Measurements from ENCODE around the gene OR4P4.
A peak's percentile ranks its signal among the peaks of the same experiment; 100 is the strongest.

OR4P4 gene

GRCh38 chr11:55634813-55635212 lies at the start of gene OR4P4:
OR4P4 (plus strand) TSS chr11:55635113.
- TF ChIP-seq CTCF (IDR thresholded peaks at IDR 0.05; ENCODE audit: control extremely low read depth, extremely low read depth, low read depth, missing control alignments), result no peak
- ChIA-PET POLR2A (no interaction called here), CTCF (no interaction called here)
- DNase-seq (ENCODE audit: extremely low spot score), result no peak

GRCh38 chr11:55607545-55607944 lies 27.4 kb upstream of the OR4P4 start, which contains the start of gene OR4C11:
OR4C11 (minus strand) TSS chr11:55607645; CDS start chr11:55604373, 3,272 bp downstream.
- CTCF ChIA-PET, result no interaction called here
- TF ChIP-seq CTCF (IDR thresholded peaks at IDR 0.05; ENCODE audit: control extremely low read depth, extremely low read depth, low read depth, missing control alignments), result no peak
- no peak for DNase-seq (ENCODE audit: extremely low spot score)
- POLR2A ChIA-PET, result no interaction called here

DNA sequence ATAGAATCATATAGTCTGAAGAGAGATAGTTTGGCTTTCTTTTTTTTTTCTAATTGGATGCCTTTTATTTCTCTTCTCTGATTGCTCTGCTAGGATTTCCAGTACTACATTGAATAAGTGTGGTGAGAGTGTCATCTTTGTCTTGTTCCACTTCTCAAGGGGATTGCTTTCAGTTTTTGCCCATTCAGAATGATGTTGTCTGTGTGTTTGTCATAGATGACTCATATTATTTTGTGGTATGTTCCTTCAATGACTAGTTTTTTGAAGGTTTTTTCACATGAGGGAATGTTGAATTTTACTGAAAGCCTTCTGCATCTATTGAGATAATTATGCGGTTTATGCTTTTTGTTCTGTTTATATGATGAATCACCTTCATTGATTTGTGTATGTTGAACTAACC lies 10.4 kb upstream of the OR4P4 start:
- POLR2A ChIA-PET, result no interaction called here
- no peak for DNase-seq (ENCODE audit: extremely low spot score)
- CTCF ChIA-PET, result no interaction called here
- TF ChIP-seq CTCF (IDR thresholded peaks at IDR 0.05; ENCODE audit: control extremely low read depth, extremely low read depth, low read depth, missing control alignments), result no peak

- CTCF ChIA-PET, result no interaction called here
- no peak for DNase-seq (ENCODE audit: extremely low spot score)
- POLR2A ChIA-PET, result no interaction called here
- TF ChIP-seq CTCF (IDR thresholded peaks at IDR 0.05; ENCODE audit: control extremely low read depth, extremely low read depth, low read depth, missing control alignments), result no peak
These were observed 13.1 kb downstream of the OR4P4 start, which contains the start of gene OR4S2 for GRCh38 chr11:55648027-55648426. OR4S2 (plus strand) TSS chr11:55648327; CDS start chr11:55650904, 2,577 bp downstream.

DNA sequence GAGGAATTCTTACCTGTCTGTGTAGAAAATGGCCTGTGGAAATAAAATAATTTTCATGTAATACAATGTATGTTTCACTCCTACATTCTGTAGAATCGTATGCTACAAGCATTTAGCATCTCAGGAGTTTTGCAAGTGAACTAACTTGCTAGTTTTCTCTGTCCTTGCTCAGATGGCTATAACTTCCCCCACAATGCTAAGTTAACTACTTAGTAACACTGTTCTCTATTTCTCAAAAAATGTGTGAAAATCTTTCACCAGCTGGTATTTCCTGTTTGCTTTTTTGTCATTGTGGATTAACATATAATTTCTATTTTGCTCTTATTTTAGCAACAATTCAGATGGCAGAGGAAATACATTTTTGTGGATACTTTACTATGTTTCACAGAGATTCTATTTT lies 17.6 kb downstream of the OR4P4 start:
- ChIA-PET CTCF (no interaction called here), POLR2A (no interaction called here)
- no peak for DNase-seq (ENCODE audit: extremely low spot score)
- TF ChIP-seq CTCF (IDR thresholded peaks at IDR 0.05; ENCODE audit: control extremely low read depth, extremely low read depth, low read depth, missing control alignments), result no peak

DNA sequence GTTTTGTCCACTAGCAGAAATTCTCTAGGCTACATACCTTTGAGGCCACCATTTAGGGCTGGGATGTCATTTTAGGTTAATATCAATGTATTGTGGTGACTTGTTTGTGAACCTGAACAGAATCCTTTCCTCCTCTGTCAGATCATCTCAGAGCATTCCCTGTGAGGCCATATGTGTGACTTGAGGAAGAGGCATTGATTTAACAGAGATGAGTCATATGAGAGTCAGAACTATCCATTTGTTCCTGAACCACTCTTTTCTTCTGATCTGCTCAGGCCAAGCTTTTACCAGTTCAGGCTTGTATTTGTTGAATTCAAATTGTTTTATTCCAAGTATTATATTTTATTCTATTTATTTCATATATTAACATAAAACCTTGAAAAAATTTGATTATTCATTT lies 20.2 kb downstream of the OR4P4 start:
- no peak for TF ChIP-seq CTCF (IDR thresholded peaks at IDR 0.05; ENCODE audit: control extremely low read depth, extremely low read depth, low read depth, missing control alignments)
- ChIA-PET CTCF (no interaction called here), POLR2A (no interaction called here)
- DNase-seq (ENCODE audit: extremely low spot score), result no peak

- ChIA-PET CTCF (no interaction called here), POLR2A (no interaction called here)
- DNase-seq (ENCODE audit: extremely low spot score), result peak; percentile 31
- no peak for TF ChIP-seq CTCF (IDR thresholded peaks at IDR 0.05; ENCODE audit: control extremely low read depth, extremely low read depth, low read depth, missing control alignments)
These were observed 23.2 kb downstream of the OR4P4 start for GRCh38 chr11:55658031-55658573.
